K562 (cell line): ENCODE measurements around the gene NAP1L1. TPM values are rescaled to one million over a fixed set of nuclear protein-coding genes. Genes with fewer than 3 reads are reported as not detected.
A peak's percentile ranks its signal among the peaks of the same experiment; 100 is the strongest.

Experiments
- BRF2 ChIP-seq: IDR thresholded peaks from 3 replicates; pipeline ENCODE4 v1.6.1; 2011; ENCODE audit warnings: borderline replicate concordance, mild to moderate bottlenecking; ENCODE audit not compliant: insufficient read length, insufficient read depth
- CEBPG ChIP-seq, 3 experiments: fragments of 200-800 bp in 1 of 3; sonication (Bioruptor generic) in 1 of 3; sonication (generic) in 1 of 3; formaldehyde crosslinking in 1 of 3; IDR thresholded peaks in 2 of 3; conservative IDR thresholded peaks in 1 of 3; 2 replicates each; pipeline versions ENCODE4 v1.6.1 to v1.8.0; 2016 to 2022; ENCODE audit warnings: missing compliant biosample characterization in 2 of 3, missing genetic modification characterization in 2 of 3, mild to moderate bottlenecking in 1 of 3, missing genetic modification reagents in 1 of 3
- DIDO1 ChIP-seq: fragments of 450-650 bp; IDR thresholded peaks from 2 replicates; pipeline ENCODE4 v1.6.1; 2016; ENCODE audit warnings: low read depth, missing biosample characterization, missing genetic modification characterization
- FOSL1 ChIP-seq: fragments of 200-800 bp; sonication (Bioruptor generic); conservative IDR thresholded peaks from 2 replicates; pipeline ENCODE4 v1.6.1; 2016; ENCODE audit warnings: missing genetic modification characterization, missing compliant biosample characterization
- HNRNPUL1 ChIP-seq: fragments of 200-400 bp; formaldehyde crosslinking; IDR thresholded peaks from 2 replicates; pipeline ENCODE4 v1.6.1; 2017; ENCODE audit warnings: low read length
- MCM3 ChIP-seq: fragments of 450-650 bp; IDR thresholded peaks from 2 replicates; pipeline ENCODE4 v1.6.1; 2016
- MLLT1 ChIP-seq, 2 experiments: fragments of 450-650 bp; IDR thresholded peaks; 2 replicates each; pipeline ENCODE4 v1.6.1; 2016
- NFYB ChIP-seq: IDR thresholded peaks from 2 replicates; pipeline ENCODE4 v1.6.1; 2011; ENCODE audit warnings: mild to moderate bottlenecking, moderate library complexity; ENCODE audit not compliant: insufficient read length; ENCODE audit errors: extremely low read depth
- TBP ChIP-seq: optimal IDR thresholded peaks from 2 replicates; pipeline ENCODE3; 2011; ENCODE audit warnings: low read depth, low read length, improper control_type of control experiment
- TCF7 ChIP-seq: sonication (generic); IDR thresholded peaks from 2 replicates; pipeline ENCODE4 v1.6.1; 2016; ENCODE audit warnings: antibody characterized with exemption, borderline replicate concordance
- ZC3H4 ChIP-seq: sonication (generic); formaldehyde crosslinking; IDR thresholded peaks from 2 replicates; pipeline ENCODE4 v1.9.0; 2021; ENCODE audit warnings: missing genetic modification reagents, borderline replicate concordance
- polyA plus RNA-seq, 8 experiments: library from polyadenylated mRNA; depleted of rRNA in 4 of 8; stranded (reverse) in 5 of 8; unstranded in 3 of 8; fragments of >200 nt; fragmentation: Nextera tagmentation in 2 of 8; fragmentation: Illumina TruSeq in 1 of 8; extraction: Ambion mirVana in 2 of 8; extraction: Trizol in 1 of 8; gene quantifications; 2 replicates each; pipeline versions ENCODE4 v1.2.1 to v1.2.3, GENCODE V29; 2011 to 2014; ENCODE audit warnings: inconsistent platforms in 1 of 8, missing spikeins in 1 of 8
- total RNA-seq, 7 experiments: library from RNA; depleted of rRNA in 6 of 7; stranded (reverse); fragments of >200 nt in 6 of 7; fragmentation: Illumina TruSeq in 2 of 7; extraction: Trizol in 2 of 7; gene quantifications; 2 replicates each; pipeline versions ENCODE4 v1.2.1 to v1.2.3, GENCODE V29; 2011 to 2021; ENCODE audit warnings: low replicate concordance in 1 of 7
- TF ChIP-seq, protein P1 (sequence below), 2 experiments: fragments of 200-800 bp in 1 of 2; sonication (Bioruptor generic) in 1 of 2; sonication (generic) in 1 of 2; formaldehyde crosslinking in 1 of 2; IDR thresholded peaks in 1 of 2; conservative IDR thresholded peaks in 1 of 2; 2 replicates each; pipeline versions ENCODE4 v1.5.0 to v1.6.1; 2016 to 2020; ENCODE audit warnings: missing compliant biosample characterization in 1 of 2, missing genetic modification characterization in 1 of 2, missing genetic modification reagents in 1 of 2
- TF ChIP-seq, protein P2 (sequence below): fragments of 450-650 bp; formaldehyde crosslinking; conservative IDR thresholded peaks from 2 replicates; pipeline ENCODE4 v1.4.0; 2022; ENCODE audit warnings: mild to moderate bottlenecking, missing genetic modification characterization
- TF ChIP-seq, protein P3 (sequence below): fragments of 250-450 bp; sonication (Bioruptor Pico); IDR thresholded peaks from 2 replicates; pipeline ENCODE4 v1.8.0; 2021; ENCODE audit warnings: moderate library complexity, mild to moderate bottlenecking, inconsistent platforms
- TF ChIP-seq, protein P4 (sequence below): conservative IDR thresholded peaks from 2 replicates; pipeline ENCODE4 v1.6.1; 2011; ENCODE audit warnings: low read depth, mild to moderate bottlenecking, low read length; ENCODE audit not compliant: control insufficient read depth
- TF ChIP-seq, protein P5 (sequence below): fragments of 450-650 bp; IDR thresholded peaks from 2 replicates; pipeline ENCODE4 v1.6.1; 2017; ENCODE audit warnings: mild to moderate bottlenecking, moderate library complexity

Gene NAP1L1
- total and polyA plus RNA-seq, 9 of the 15 experiments (the other 6 are each of a cell fraction or from before 2014, with no cell fraction given) = 287 to 747 (median 450) TPM

- TF ChIP-seq, protein P1, sequence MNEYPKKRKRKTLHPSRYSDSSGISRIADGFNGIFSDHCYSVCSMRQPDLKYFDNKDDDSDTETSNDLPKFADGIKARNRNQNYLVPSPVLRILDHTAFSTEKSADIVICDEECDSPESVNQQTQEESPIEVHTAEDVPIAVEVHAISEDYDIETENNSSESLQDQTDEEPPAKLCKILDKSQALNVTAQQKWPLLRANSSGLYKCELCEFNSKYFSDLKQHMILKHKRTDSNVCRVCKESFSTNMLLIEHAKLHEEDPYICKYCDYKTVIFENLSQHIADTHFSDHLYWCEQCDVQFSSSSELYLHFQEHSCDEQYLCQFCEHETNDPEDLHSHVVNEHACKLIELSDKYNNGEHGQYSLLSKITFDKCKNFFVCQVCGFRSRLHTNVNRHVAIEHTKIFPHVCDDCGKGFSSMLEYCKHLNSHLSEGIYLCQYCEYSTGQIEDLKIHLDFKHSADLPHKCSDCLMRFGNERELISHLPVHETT (CRISPR knock-in tag; conservative IDR thresholded peaks at IDR 0.05 in 1 of 2, IDR thresholded peaks at IDR 0.05 in 1 of 2) = no peak
- TF ChIP-seq ZC3H4 = no peak
- TF ChIP-seq HNRNPUL1 = no peak
- TF ChIP-seq NFYB = no peak
- no peak for TF ChIP-seq MCM3
- no peak for TF ChIP-seq DIDO1
- TF ChIP-seq CEBPG (CRISPR knock-in tag; IDR thresholded peaks at IDR 0.05) = no peak
- no peak for TF ChIP-seq CEBPG (tag; conservative IDR thresholded peaks at IDR 0.05 in 1 of 2, IDR thresholded peaks at IDR 0.05 in 1 of 2)
- TF ChIP-seq, protein P2, sequence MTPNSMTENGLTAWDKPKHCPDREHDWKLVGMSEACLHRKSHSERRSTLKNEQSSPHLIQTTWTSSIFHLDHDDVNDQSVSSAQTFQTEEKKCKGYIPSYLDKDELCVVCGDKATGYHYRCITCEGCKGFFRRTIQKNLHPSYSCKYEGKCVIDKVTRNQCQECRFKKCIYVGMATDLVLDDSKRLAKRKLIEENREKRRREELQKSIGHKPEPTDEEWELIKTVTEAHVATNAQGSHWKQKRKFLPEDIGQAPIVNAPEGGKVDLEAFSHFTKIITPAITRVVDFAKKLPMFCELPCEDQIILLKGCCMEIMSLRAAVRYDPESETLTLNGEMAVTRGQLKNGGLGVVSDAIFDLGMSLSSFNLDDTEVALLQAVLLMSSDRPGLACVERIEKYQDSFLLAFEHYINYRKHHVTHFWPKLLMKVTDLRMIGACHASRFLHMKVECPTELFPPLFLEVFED = peak; percentile 35; the same call in 1 of the 2 replicates
- TF ChIP-seq TBP = peak; percentile 93
- TF ChIP-seq, protein P3, sequence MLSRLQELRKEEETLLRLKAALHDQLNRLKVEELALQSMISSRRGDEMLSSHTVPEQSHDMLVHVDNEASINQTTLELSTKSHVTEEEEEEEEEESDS (CRISPR knock-in tag) = no peak
- TF ChIP-seq FOSL1 = peak; percentile 61; the same call in 1 of the 2 replicates
- 0 out of 4 replicates have a peak, but pooled peaks of 1 of the 2 experiments have one; percentile 42 for TF ChIP-seq MLLT1 (IDR thresholded peaks at IDR 0.05)
- TF ChIP-seq BRF2 = no peak
- no peak for TF ChIP-seq TCF7
- TF ChIP-seq, protein P4, sequence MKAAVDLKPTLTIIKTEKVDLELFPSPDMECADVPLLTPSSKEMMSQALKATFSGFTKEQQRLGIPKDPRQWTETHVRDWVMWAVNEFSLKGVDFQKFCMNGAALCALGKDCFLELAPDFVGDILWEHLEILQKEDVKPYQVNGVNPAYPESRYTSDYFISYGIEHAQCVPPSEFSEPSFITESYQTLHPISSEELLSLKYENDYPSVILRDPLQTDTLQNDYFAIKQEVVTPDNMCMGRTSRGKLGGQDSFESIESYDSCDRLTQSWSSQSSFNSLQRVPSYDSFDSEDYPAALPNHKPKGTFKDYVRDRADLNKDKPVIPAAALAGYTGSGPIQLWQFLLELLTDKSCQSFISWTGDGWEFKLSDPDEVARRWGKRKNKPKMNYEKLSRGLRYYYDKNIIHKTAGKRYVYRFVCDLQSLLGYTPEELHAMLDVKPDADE = 0 out of 2 replicates have a peak, but pooled peaks have one; percentile 24
- TF ChIP-seq, protein P5, sequence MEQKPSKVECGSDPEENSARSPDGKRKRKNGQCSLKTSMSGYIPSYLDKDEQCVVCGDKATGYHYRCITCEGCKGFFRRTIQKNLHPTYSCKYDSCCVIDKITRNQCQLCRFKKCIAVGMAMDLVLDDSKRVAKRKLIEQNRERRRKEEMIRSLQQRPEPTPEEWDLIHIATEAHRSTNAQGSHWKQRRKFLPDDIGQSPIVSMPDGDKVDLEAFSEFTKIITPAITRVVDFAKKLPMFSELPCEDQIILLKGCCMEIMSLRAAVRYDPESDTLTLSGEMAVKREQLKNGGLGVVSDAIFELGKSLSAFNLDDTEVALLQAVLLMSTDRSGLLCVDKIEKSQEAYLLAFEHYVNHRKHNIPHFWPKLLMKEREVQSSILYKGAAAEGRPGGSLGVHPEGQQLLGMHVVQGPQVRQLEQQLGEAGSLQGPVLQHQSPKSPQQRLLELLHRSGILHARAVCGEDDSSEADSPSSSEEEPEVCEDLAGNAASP = no peak
These were observed at the start of gene NAP1L1 (continued) for GRCh38 chr12:76083904-76084862.
